Measurements from ENCODE around the gene COPS9.

DNA sequence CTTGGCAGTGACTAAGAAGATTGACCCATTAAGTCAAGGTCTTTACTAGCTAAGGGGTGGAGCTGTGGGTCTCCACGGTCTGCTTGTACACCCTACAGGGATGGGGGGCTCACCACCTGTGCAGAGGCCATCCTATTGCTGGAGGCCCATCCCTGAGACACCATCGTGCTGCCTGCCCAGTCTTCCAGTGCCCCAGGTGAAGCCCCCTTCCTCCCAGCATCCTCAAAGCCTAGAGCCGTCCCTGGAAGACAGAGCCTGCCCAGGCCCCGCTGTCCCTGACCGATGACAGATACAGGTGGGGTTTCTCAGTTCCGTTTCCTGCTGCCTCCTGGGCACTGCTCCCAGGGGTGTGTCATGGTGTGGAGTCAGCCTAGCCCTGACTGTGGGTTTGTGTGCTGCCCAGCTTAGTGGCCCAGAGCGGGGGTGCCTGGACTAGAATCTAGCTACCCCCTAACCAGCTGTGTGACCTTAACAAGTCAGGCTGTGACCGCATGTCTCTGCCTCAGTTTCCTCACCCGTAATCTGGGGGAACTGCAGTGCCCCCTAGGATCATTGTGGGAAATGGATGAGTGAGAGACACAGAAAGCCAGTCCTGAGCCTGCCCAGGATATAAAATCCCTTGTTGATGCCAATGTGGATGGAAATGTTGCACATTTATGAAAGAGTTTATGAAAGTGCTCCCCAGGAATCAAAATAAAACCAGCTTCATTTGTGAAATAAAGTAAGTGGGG, 2.3 kb upstream of the COPS9 start:
- TF ChIP-seq, protein P1, sequence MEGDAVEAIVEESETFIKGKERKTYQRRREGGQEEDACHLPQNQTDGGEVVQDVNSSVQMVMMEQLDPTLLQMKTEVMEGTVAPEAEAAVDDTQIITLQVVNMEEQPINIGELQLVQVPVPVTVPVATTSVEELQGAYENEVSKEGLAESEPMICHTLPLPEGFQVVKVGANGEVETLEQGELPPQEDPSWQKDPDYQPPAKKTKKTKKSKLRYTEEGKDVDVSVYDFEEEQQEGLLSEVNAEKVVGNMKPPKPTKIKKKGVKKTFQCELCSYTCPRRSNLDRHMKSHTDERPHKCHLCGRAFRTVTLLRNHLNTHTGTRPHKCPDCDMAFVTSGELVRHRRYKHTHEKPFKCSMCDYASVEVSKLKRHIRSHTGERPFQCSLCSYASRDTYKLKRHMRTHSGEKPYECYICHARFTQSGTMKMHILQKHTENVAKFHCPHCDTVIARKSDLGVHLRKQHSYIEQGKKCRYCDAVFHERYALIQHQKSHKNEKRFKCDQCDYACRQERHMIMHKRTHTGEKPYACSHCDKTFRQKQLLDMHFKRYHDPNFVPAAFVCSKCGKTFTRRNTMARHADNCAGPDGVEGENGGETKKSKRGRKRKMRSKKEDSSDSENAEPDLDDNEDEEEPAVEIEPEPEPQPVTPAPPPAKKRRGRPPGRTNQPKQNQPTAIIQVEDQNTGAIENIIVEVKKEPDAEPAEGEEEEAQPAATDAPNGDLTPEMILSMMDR (IDR thresholded peaks at IDR 0.05), result no peak
- TF ChIP-seq POLR2AphosphoS5 (IDR thresholded peaks at IDR 0.05) (no peak), POLR2A (IDR thresholded peaks at IDR 0.05; ENCODE audit: low read depth) (no peak), EP300 (IDR thresholded peaks at IDR 0.05) (no peak)

Data from esophagus muscularis mucosa (tissue), 4 donors.